Jurkat, Clone E6-1 (cell line): ENCODE results near the gene PPP2CA. TPM values are rescaled to one million over a fixed set of nuclear protein-coding genes. Genes with fewer than 3 reads are reported as not detected.
"Not testable (repeated sequence)": the region's sequence is repeated elsewhere in the genome, so short reads cannot be mapped to it uniquely, and the experiment has no call there.

Experiments
- DNase-seq: peaks from one replicate; pipeline ENCODE4 v3.0.0-alpha.2; 2011; ENCODE audit warnings: low read depth, low spot score
- H3K4me3 ChIP-seq: 2 replicates; pipeline ENCODE4 v1.5.1; 2011; ENCODE audit warnings: mild to moderate bottlenecking, low read length, control low read depth, moderate library complexity
- polyA plus RNA-seq: library from polyadenylated mRNA; unstranded; fragments of >200 nt; gene quantifications from one replicate; pipeline ENCODE4 v1.2.1, GENCODE V29; 2012; ENCODE audit warnings: missing spikeins; ENCODE audit not compliant: insufficient read length, insufficient read depth

The PPP2CA gene
- polyA plus RNA-seq, result 263 TPM

GRCh38 chr5:134225780-134226440 lies at the start of gene PPP2CA:
Gene PPP2CA (minus strand): TSS chr5:134226073. CDS start chr5:134225861, 212 bp downstream.
- peak within 1 kb of the TSS; percentile 68 for H3K4me3 ChIP-seq
- peak; percentile 97 for DNase-seq

- DNase-seq, result no peak
Measured at GRCh38 chr5:134273642-134274395, 47.9 kb upstream of the PPP2CA start.

GRCh38 chr5:134271059-134271458 lies 45.2 kb upstream of the PPP2CA start:
- DNase-seq, result no peak
- H3K4me3 ChIP-seq, result no peak overlapping the region

More at GRCh38 chr5:134273642-134274395, 47.9 kb upstream of the PPP2CA start:
- H3K4me3 ChIP-seq, result no peak overlapping the region

- no peak for DNase-seq
- no peak overlapping the region for H3K4me3 ChIP-seq
Measured at GRCh38 chr5:134268919-134269318, 43.0 kb upstream of the PPP2CA start.

- H3K4me3 ChIP-seq, result no peak overlapping the region
- DNase-seq, result no peak
Measured at GRCh38 chr5:134268019-134268601, 42.2 kb upstream of the PPP2CA start.

- DNase-seq, result no peak
- H3K4me3 ChIP-seq, result no peak overlapping the region
Measured at GRCh38 chr5:134267366-134268018, 41.6 kb upstream of the PPP2CA start.

GRCh38 chr5:134263801-134264200 lies 37.9 kb upstream of the PPP2CA start:
- H3K4me3 ChIP-seq, result no peak overlapping the region
- DNase-seq, result no peak

- not testable (repeated sequence) for H3K4me3 ChIP-seq, DNase-seq
Measured at GRCh38 chr5:134262629-134263028, 36.8 kb upstream of the PPP2CA start.

GRCh38 chr5:134258896-134259295 lies 33.0 kb upstream of the PPP2CA start:
- no peak for DNase-seq
- no peak overlapping the region for H3K4me3 ChIP-seq

GRCh38 chr5:134257176-134257575 lies 31.3 kb upstream of the PPP2CA start:
- H3K4me3 ChIP-seq, result no peak overlapping the region
- no peak for DNase-seq

GRCh38 chr5:134255418-134256150 lies 29.7 kb upstream of the PPP2CA start:
- no peak for DNase-seq
- no peak overlapping the region for H3K4me3 ChIP-seq

GRCh38 chr5:134253368-134254153 lies 27.7 kb upstream of the PPP2CA start:
- not testable (repeated sequence) for H3K4me3 ChIP-seq, DNase-seq

- DNase-seq, result no peak
- no peak overlapping the region for H3K4me3 ChIP-seq
Measured at GRCh38 chr5:134252671-134253070, 26.8 kb upstream of the PPP2CA start.

GRCh38 chr5:134250949-134251348 lies 25.1 kb upstream of the PPP2CA start:
- no peak overlapping the region for H3K4me3 ChIP-seq
- no peak for DNase-seq

GRCh38 chr5:134249469-134250379 lies 23.9 kb upstream of the PPP2CA start:
- DNase-seq, result no peak
- H3K4me3 ChIP-seq, result no peak overlapping the region

- H3K4me3 ChIP-seq, result no peak overlapping the region
- no peak for DNase-seq
Measured at GRCh38 chr5:134248256-134248655, 22.4 kb upstream of the PPP2CA start.
